Breast epithelium (tissue), 3 donors: Measurements from ENCODE around the gene GLRA3.

ENCODE experiments used
- CTCF ChIP-seq, 3 donors: fragments of 450-650 bp; IDR thresholded peaks; one replicate each; pipeline ENCODE4 v1.5.1; 2016 to 2017; ENCODE audit warnings: antibody characterized with exemption in 3 of 3, mild to moderate bottlenecking in 3 of 3, moderate library complexity in 3 of 3
- POLR2A ChIP-seq: fragments of 450-650 bp; IDR thresholded peaks from one replicate; pipeline ENCODE4 v1.6.1; 2016; ENCODE audit warnings: antibody characterized with exemption, mild to moderate bottlenecking, moderate library complexity
- POLR2AphosphoS5 ChIP-seq, 3 donors: sonication (generic); formaldehyde crosslinking; IDR thresholded peaks; one replicate each; pipeline ENCODE4 v1.6.1; 2017; ENCODE audit warnings: antibody characterized with exemption in 3 of 3

GRCh38 chr4:174716986-174717770, 111.9 kb downstream of the GLRA3 start:
- no peak for TF ChIP-seq CTCF (IDR thresholded peaks at IDR 0.05)
- no peak for TF ChIP-seq POLR2A
- no peak for TF ChIP-seq POLR2AphosphoS5 (IDR thresholded peaks at IDR 0.05)
